Measurements from ENCODE around the gene PLEKHG4B.

- TF ChIP-seq EZH2 (IDR thresholded peaks at IDR 0.05; ENCODE audit: low read length), result no peak
- no peak for TF ChIP-seq CTCF (optimal IDR thresholded peaks at IDR 0.05 in 1 of 3, IDR thresholded peaks at IDR 0.05 in 1 of 3, conservative IDR thresholded peaks at IDR 0.05 in 1 of 3; ENCODE audit: extremely low read depth in 1 of 3, insufficient read depth in 2 of 3, low read length in 3 of 3)
Observed at GRCh38 chr5:225334-225733, 133.4 kb downstream of the PLEKHG4B start.

All from keratinocyte (primary cell).